NOMO-1 treated with dmso at 0.1 percent for 144 hours (cell line): ENCODE measurements around the gene EWSR1.

ENCODE experiments used
- DNase-seq: peaks from one replicate; lab custom pipeline; 2025; ENCODE audit not compliant: unreplicated experiment; lab: John Stamatoyannopoulos, UW

The EWSR1 gene

DNA sequence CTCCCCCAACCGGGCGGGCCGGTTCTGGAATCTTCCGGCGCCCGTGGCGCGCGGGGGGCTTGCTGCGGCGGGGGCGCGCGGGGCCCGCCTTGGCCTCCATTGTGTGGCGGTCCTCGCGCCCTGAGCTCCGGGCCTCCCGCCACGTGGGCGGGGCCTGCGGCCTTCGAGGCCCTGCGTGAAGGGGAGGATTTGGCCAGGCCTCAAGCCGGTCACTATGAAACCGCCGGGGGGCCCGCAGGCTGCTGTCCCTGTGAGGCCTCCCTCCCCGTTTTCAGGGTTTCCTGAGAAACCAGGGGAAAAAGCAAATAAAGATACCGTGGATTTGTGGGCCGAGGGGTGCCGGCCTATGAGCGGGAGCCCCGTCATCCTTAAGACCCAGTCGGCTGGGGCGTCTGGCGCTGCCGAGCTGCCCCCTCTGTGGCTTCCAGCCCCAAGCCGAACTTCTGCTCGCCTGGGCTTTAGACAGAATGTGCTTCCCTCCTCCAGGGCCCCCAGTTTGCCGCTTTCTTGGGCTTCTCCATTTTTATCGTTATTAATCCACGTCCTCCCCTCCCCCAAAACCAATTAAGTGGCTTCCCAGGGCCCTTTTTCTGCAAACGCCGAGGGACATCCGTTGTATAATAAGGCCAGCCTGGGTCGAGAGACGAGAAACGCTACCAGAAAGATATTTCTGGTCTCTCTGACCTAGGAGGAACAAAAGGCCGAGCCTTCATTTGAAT is 602 bp downstream of the EWSR1 start:
- DNase-seq, result no peak

DNA sequence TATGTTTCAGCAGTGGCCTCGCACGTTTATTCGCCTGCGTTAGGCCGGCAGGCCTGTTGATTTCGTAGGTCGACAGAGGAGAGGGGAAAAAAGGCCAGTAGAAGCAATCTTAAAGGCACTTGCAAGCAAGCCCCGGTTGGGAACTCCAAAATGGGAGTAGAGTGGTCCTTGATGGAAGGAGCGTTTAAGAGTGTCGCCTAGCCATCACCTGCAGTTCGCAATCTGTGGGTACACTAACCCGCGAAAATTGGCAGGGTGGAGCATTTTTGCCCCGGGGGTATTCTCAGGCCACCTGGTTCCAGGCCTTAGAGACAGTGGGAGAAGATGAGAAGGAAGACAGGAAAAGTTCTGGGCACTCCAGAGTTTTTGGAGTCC is 1.1 kb downstream of the EWSR1 start:
- no peak for DNase-seq

DNA sequence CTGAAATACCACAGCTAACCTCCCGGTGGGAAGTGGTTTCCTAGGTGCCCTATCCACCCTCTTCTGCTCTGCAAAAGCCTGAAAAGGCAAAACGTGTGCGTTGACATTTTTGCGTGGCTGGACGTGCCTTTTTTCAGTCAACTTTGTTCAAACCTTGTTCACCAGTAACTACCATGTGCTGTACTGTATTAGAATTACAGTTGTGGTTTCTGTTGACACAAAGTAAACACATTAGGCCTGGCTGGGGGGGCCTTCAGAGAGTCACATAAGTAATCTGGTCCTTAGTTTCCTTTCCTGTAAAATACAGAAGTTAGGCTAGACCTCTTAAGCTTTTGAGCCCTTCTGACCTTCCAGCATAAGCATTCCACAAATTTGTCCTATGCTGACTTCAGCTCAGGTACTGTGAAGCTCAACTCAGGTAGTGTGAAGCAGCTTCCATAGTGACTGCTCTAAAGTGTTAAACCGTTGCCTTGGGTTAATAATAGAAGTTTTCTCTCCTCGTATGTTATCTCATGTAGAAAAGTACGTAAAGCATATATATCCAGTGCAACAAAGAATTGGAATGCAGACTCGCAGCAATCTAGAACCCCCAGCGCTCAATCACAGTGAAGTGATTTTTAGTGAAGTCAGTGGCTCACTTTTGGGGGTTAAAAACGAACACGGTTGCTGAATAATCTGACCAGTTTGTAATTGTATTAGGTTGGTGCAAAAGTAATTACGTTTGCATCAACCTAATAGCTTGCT is 1.8 kb downstream of the EWSR1 start:
- peak; percentile 35 for DNase-seq

DNA sequence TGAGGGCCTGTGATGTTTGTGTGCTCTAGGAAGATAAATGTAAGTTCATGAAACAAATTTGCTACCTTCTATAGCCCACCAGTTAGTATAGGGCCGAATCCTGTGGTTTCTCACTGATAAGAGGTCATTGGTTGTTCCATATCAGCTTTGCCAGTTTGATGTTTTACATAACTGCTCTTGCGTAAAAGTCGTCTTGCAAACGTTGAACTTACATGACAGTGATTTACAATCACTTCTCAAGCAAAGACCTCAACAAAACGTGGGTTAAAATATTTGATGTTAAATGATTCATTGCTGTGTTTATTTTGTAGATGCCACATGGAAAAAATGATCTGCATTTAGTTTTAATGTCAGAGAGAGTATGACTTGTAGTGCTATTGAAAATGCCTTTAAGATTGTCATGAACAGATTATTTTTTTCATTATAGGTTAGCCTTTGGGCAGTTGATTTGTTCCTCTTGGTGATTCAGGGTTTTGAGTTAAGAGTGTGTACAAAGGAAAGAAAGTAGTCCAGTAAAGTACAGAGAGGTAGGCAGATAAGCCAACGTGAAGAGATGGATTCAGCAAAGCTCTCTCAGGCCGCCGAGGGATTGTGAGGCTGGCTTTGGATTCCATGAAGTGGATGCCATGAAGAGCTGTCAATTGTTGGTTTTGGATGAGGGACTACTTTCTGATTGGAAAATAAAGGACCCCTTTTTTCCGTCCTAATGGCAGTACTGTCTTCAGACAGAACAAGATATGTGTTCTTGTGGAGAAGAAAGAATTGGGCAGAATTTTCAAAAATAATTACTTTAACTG is 2.6 kb downstream of the EWSR1 start:
- peak; percentile 45 for DNase-seq

DNA sequence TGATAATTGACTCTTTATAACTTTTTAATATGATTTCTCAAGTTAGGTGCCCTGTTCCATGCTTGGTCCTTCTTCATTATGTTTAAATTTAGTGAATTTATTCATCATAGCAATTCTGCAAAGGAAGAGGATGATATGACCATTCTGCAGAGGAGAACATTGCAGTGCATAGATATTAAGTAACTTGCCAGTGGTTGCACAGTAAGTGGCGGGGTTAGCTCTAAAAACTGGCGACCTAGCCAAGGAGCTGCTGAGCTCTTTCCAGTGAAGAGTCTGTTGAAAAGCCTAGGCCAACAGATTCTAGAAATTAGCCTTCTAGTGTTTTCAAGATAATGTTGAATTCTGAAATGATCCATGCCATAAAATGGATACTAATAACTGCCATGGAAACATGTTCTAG is 4.6 kb downstream of the EWSR1 start:
- DNase-seq, result no peak

DNA sequence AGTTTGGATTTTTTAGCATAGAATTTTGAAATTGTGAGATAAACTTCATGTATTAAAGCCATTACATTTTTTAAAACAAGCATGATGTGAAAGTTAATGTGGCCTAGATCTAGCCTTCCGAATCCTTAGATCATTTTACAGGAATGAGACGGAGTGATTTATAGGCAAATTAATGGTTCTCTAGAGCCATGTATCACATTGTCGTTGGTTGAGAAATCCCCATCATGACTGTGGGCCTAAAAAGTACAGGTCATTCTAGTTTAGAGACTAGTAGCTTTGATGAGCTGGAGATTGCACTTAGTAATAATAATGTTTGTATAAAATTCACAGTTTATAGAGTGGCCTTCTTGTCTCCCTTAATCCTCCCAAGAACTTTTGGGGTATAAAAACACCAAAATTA is 7.1 kb downstream of the EWSR1 start:
- no peak for DNase-seq

DNA sequence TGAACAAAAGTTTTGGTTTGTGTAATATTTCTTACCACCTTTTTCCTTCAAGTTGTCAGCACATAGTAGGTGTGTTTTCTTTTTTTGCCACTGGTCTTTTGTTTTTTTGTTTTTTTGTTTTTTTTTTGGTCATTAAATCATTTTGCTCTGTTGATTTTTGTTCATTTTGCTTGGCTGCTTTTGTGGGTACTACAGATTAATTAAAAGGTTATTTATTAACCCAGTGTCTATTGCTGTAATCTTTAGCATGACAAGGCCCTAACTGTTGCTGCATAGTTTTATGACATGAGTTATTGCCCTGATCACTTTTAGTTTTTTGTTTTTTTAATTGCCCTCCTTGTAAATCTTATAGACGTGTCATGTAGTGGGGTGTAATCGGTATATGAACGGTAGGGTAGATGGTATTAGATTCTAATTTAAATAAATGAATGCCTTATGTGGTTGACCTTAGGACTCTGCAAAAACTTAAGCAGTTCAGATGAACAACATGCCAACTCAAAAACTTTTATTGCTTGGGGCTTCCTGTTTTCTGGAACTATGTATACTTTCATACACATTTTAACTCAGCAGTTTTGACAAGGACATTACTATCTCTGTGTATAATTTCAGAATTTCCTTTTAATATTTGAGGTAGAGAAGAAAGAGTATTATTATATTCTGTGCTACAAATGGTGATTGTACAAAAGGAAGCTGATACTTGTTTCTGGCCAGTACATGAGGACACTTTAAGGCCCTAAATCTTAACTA is 7.9 kb downstream of the EWSR1 start:
- DNase-seq, result no peak

DNA sequence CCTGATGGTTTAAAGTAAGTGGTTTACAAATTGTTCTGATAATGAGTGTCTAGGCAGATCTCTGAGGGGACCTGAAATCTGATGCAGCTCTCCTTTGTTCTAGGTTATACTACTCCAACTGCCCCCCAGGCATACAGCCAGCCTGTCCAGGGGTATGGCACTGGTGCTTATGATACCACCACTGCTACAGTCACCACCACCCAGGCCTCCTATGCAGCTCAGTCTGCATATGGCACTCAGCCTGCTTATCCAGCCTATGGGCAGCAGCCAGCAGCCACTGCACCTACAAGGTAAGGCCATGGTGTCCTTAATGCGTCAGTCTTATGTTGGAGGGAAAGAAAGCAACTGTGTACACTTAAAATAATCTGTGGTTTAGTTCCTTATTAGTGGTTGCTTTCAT is 9.9 kb downstream of the EWSR1 start:
- DNase-seq, result no peak

DNA sequence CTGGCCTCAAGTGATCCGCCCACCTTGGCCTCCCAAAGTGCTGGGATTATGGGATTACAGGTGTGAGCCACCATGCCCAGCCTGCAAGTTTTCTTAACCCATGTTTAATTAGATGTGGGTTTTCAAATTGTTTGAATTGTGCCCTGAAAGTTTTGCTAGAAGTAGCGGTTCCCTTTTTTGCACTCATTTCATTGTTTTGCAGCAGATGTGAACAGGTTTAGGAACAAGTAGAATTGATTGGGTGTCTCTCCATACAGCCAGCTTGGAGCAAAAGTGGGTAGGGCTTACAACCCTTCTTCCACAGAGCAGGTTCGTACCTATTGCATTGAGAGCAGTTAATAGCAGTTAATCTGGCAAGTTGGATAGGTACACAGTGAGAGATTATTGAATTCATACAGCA is 16.1 kb downstream of the EWSR1 start:
- DNase-seq, result no peak

DNA sequence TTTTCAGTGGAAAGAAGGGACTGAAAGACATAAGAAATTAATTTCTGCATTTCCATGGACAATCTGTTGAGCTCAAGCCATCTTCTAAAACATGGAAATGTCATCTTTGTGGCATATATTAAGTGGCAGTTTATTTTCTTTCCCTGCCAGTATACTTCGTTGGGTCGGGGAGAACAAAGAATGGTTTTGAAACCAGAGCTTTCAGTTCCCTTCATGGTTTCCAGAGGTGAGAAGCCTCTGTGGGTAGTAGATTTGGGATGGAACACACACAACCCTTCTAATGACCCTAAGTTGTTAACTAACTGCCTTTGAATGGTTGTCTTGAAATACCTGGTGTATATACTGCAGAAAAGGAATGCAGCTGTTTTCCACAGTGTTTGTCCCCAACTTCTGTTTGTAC is 20.8 kb downstream of the EWSR1 start:
- no peak for DNase-seq

DNA sequence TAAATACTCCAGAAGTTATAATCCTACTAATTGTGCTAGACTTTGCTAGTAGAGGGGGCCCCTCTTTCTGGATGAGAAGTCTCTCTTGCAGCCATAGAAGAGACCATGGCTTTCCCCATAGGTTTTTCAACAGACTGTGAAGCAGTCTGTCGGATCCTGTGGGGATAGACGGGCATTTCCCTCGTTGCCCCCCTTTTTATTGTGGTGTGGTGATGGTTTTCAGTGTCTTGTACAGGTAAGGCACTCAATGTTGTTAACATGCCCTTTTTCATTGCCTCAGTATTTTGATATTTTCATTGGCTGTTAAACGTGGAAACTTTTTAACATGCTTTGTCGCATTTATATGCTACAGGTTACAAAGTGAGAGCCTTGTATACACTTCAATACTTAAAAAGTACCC is 22.0 kb downstream of the EWSR1 start:
- DNase-seq, result no peak

DNA sequence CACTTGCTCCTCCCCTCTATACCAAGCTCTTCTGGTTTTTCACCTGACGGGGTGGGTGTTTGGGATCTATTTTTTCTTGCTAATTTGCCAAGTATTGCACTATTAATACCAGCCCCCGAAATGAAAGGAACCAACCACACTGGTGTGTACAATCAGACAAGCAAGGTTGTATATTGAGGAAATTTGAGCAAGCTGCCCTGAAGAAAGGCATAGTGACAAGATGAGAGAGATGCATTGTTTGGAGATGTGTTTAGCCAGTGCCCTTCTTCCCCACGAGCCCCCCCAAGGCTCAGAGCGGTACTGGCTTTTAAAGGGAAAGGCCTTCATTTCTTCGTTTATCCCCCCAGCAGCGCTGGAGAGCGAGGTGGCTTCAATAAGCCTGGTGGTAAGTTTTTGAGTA is 23.1 kb downstream of the EWSR1 start:
- no peak for DNase-seq

DNA sequence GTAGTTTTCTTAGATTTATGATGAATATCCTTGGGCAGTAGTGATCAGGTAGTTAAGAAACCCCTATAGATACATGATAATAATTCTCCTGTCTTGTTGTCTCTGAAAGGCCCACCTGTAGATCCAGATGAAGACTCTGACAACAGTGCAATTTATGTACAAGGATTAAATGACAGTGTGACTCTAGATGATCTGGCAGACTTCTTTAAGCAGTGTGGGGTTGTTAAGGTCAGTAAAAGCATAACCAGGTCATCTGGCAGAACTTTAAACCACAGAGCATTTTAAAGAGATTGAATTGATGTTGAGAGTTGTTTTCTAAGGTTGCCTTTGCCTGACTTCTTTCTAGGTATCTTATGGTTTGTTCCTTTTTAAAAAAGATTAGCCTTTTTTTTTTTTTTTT is 24.3 kb downstream of the EWSR1 start:
- DNase-seq, result no peak

DNA sequence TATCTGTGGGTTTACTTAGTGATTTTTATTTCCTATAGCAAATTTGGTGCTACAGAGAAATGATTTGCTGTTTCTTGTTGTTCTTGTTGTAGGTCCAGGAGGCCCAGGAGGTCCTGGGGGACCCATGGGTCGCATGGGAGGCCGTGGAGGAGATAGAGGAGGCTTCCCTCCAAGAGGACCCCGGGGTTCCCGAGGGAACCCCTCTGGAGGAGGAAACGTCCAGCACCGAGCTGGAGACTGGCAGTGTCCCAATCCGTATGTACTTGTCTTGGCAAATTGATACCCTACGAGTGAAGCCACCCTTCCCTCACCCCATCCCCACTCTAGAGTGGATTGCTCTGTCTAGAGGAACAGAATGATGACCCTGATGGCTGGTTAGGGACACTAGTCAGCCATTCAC is 30.6 kb downstream of the EWSR1 start:
- no peak for DNase-seq

DNA sequence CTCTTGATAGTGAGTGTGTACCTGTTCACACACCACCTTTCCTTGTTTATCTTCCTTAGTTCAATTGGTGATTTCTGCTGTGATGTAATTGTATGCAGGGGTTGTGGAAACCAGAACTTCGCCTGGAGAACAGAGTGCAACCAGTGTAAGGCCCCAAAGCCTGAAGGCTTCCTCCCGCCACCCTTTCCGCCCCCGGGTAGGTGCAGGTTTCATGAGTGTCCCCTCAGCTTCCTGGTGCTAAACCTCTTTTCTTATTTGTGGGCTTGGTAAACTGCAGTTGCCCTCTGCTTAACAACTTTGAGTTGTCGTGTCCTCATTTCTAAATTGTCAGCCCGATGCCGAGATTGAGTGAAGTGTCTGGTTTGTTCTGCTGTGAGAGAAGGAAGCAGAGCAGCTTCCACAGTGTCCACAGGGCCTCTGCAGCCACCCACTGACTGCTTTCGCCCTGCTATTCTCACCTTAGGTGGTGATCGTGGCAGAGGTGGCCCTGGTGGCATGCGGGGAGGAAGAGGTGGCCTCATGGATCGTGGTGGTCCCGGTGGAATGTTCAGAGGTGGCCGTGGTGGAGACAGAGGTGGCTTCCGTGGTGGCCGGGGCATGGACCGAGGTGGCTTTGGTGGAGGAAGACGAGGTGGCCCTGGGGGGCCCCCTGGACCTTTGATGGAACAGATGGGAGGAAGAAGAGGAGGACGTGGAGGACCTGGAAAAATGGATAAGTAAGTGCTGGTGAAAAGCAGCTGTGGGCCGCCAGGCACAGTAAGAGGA is 31.2 kb downstream of the EWSR1 start:
- DNase-seq, result no peak

DNA sequence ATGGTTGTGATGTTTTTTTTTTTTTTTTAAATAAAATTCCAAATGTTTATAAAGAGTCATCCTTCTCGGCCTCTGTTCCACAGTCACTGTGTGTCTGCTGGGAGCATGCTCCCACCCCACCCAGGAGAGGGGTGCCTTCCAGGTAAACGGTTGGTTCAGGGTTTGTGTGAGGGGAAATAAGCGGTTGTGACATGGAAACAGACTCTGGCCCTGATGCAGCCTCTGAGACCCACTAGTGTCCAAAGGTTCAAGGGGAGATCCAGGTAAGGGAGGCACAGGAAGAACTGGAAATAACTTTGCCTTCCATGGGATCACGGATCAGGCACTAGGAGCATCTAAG is 32.4 kb downstream of the EWSR1 start:
- DNase-seq, result no peak

DNA sequence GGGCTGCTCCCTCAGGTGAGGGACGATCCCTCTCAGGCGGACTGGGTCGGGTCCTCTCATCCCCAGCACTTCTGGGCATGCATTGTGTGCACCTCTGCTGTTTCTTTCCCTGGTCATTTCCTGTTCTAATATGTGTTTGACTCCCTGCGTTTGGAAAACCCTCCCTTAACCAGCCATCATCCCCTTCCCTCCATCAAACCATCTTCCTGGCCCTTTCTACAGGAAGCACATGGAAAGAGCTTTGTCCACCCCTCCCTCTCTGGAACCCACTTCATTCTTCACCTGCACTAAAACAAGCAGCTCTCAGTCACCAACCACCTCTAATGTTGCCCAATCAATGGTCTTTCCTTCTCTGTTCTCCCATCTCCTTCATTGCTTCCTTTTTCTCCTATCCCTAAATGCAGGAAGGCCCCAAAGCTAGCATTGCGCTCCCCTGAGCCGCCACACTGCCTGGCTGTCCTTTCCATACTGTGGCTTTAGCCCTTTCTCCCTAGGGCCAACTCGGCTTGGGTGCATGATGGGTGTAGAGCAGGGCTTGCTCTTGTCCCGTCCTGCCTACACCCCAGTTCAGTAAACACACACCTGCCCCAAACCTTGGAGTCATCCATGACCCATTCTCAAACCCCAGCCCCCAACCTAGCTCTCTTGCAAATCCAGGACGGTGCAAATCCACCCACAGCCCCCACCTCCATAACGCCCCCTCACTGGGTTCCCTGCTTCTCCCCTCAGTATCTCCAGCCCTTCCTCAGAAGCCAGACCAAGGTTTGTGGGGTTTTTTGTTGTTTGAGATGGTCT is 32.9 kb downstream of the EWSR1 start:
- no peak for DNase-seq

DNA sequence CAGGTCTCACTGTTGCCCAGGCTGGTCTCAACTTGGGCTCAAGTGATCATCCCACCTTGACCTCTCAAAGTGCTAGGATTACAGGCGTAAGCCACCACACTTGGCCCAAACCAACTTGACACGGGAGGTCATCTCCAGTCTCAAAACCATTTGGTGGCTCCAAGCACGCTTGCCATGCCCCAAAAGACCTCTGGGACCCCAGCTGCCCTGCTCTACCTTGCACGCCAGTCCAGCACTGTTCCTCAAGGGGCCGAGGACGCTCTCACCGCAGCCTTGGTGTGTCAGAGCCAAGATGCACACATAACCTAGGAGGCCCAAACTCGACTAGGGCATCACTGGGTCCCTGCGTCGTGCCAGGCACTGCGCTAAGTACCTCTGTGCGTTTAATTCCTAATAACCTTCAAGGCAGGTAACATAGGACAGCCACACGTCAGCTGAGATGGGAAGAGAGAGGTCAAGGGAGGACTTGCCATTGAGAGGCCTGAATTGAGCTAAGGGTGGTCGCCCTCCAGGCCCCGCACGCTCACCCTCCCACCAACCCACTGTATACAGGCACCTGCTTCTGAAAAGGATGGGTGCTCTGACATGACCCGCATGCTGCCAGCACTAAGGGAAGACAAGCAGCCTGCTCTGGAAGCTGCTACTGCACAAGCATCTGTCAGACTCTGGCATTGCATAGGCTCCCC is 33.8 kb downstream of the EWSR1 start:
- DNase-seq, result no peak

DNA sequence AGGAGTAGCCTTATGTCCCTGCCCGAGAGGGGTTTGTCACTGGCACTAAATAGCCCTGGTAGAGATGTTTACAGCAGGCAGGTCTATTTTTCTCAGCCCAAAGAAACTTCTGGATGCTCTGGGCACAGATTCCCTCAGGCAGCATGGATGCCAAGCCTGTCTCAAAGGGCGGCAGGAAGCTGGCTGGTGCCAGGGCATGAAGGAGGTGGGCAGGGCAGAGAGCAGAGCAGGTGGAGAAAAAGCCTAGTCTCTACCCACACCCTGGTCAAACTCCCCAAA is 34.3 kb downstream of the EWSR1 start:
- no peak for DNase-seq
